Activated CD8-positive, alpha-beta memory T cell treated with anti-CD3 and anti-CD28 coated beads for 24 hours (primary cell): ENCODE measurements around the gene PIK3C3.
"Not testable (repeated sequence)": the region's sequence is repeated elsewhere in the genome, so short reads cannot be mapped to it uniquely, and the experiment has no call there.

Source experiments
- DNase-seq: peaks from one replicate; pipeline ENCODE4 v3.0.0-alpha.2; 2020

Gene PIK3C3

GRCh38 chr18:42025974-42026625, 71.1 kb downstream of the PIK3C3 start:
- no peak for DNase-seq

- DNase-seq, result no peak
Measured at GRCh38 chr18:42028247-42028832, 73.3 kb downstream of the PIK3C3 start.

GRCh38 chr18:42029092-42029491, 74.1 kb downstream of the PIK3C3 start:
- no peak for DNase-seq

DNA sequence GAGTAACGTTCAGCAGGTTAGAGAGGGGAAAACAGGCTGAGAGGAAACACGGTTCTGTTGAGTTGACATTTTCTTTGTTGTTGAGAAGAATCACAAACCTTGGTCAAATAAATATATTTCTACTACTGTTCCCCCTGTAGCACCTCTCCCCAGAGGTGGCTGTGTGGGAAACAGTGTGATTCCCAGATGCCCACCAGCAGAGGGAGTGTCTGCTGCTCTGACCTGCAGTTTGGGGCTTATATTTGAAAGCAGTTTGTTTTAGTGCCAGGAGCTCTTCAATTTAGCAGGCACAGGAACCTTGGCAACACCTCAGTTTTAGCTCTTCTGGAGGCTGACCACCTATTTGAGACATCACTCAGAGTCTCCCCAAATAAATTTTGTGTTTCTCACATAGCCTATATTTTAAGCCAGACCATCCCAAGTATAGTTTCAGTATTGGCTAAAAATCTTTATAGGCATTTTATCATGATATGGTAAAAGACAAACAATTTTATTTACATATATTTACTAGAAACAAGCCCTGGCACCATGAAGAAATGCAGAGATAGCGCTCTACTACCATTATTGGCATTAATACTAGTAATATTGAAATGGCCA, 75.7 kb downstream of the PIK3C3 start:
- no peak for DNase-seq

DNA sequence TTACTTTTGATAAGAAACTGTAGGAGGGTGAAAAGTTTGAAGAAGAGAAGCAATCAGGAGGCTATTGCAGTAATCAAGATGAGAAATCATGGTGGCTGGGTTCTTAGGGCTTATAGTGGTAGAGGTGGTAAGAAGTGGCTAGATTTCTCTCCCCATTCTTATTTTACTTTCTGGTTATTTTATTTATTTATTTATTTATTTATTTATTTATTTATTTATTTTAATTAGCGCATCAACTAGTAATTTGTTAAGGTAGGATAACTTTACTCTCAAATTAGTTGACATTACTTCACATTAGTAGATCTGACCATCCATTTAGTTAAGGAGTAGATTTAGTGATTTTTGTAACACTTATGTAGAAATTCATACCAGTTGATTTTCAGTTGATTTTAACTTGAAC, 77.4 kb downstream of the PIK3C3 start:
- DNase-seq, result no peak

- DNase-seq, result no peak
Measured at GRCh38 chr18:42033137-42033810, 78.2 kb downstream of the PIK3C3 start.

GRCh38 chr18:42038936-42039335, 83.9 kb downstream of the PIK3C3 start:
- no peak for DNase-seq

GRCh38 chr18:42039396-42039795, 84.4 kb downstream of the PIK3C3 start:
- no peak for DNase-seq

DNA sequence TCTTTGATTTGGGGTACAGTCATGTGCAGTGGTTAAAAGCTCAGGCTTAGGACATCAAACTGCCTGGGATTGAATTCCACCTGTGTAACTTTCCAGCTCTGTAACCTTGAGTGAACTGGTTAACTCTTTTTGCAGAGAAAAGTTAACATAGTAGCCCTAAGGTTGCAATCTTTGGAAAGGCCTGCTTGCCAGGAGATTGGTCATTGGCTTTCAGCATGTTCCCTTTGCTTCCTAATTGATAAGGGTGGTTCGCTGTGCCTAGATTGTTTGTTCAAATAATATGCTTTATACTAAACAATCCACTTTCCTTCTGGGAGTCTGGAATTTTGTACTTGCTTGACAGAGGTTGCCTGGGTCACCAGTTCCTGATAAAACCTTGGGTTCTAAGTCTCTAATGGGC, 86.8 kb downstream of the PIK3C3 start:
- no peak for DNase-seq

DNA sequence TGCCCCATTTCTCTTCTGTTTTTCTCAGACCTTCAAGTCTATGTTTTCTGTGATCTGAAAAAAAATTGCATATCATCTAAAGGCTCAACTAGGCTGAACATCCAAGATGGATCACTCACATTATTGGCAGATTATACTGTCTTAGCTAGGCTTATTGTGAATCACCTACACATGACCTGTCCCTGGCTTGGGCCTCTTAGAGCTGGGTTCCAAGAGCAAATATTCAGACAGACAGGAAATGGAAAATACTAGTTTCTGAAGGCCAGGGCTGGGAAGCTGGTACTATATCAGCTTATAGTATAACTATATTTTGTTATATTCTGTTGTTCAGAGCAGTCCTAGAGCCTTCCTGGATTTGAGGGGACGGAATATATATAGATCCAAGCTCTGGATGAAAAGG, 90.3 kb downstream of the PIK3C3 start:
- DNase-seq, result no peak

DNA sequence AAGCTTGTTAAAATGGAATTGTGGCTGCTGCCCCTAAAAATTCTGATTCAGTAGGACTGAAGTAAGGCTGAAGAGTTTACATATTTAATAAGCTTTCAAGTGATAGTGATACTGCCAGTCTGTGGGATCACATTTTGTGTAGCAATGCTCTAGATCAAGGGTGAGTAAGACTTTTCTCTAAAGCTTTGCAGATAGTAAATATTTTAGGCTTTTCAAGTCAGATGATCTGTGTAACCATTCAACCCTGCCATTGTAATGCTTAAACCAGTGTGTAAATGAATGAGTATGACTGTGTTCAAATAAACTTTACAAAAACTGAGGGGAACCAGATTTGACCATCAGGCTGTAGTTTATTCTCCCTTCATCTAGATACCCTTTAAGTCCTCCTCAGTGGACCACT, 92.7 kb downstream of the PIK3C3 start:
- DNase-seq, result no peak

- DNase-seq, result no peak
Measured at GRCh38 chr18:42048158-42048557, 93.1 kb downstream of the PIK3C3 start.

DNA sequence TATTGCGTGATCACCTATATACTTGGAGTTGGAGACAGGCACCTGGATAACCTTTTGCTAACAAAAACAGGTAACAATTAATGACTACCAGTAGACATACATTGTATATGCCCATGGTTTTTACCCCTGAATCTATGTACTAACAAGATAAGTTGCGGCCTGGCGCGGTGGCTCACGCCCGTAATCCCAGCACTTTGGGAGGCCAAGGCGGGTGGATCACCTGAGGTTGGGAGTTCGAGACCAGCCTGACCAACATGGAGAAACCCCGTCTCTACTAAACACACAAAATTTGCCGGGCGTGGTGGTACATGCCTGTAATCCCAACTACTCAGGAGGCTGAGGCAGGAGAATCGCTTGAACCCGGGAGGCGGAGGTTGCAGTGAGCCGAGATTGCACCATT, 94.5 kb downstream of the PIK3C3 start:
- not testable (repeated sequence) for DNase-seq

DNA sequence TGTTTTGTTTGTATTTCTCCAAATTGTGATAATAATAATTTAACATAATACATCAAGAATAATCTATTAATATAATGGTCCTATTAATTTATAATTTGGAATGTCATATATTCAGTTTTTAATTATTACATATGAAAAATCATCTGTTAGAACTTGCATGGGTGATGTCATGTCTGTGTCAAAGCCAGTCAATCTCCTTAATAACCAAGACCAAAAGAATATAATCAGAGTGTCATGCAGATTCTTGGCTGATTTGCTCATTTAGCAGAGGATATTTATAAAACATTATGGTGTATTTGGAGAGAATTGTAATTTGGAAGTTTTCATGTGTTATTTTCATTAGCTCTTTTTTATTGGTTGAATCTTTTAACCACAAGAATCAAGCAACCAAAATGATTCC, 96.4 kb downstream of the PIK3C3 start:
- DNase-seq, result no peak

DNA sequence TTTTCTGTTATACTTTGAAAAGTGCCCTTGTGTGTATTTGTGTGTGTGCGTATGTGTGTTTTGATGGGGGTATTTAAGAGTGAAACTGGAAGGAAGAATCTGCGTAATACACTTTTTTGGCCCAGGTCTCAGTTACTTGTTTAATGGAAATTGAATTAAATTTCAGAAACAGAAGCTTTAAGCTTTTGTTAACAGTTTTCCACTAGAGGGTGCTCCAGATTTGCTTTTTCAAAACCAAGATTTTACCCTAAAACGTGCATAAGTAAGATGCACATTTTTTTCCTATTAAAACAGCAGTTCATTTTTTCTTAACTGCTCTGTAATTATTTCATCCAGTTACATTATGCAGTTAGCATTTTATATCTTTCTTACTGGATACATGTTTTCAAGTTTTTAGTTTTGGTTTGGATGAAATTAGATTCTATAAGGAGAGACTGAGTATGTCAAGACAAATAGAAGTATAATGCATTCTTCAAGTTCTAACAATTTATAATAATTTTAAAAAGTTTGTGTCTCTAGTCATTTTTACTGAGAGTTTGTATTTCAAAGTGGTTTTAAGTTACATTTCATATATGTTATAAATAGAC, 97.2 kb downstream of the PIK3C3 start:
- no peak for DNase-seq

- DNase-seq, result peak; percentile 72
Measured at GRCh38 chr18:42053188-42053781, 98.3 kb downstream of the PIK3C3 start.

- no peak for DNase-seq
Measured at GRCh38 chr18:42064109-42064508, 109.1 kb downstream of the PIK3C3 start.

DNA sequence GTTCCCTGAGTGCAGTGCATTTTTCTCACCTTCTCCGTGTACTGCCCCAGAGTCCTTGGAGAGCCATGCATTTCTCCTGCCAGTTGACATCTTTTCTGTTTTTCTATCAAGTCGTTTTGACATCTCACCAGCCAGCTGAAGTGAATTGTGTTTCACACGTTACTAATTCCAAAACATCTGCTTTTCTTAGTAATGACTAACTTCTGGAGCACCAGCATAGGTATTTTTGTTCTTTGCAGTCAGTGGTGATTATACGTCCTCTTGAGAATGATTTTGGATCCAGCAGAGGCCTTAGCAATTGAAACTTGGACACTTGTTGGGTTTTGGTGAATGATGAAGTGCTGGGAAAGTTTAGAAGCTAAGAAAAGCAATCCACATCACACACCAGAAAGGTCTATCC, 112.5 kb downstream of the PIK3C3 start:
- DNase-seq, result no peak

GRCh38 chr18:42068030-42068429, 113.0 kb downstream of the PIK3C3 start:
- no peak for DNase-seq

DNA sequence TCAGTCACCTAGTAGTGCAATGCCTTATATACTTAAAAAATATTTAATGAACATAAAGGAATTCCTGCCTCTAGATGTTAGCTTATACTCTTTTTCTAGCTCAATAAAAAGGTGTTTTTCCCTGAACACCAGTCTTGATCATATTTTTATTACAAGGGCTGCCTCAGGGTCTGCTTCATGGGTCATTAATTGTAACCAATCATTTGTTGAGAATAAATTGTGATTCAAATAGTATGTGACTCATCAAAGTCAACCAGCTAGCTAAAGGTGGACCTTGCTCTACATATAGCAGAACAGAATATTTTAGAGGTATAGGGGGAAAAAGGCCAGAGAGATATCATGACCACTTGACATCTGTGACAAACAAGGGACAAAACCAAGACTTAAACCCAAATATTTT, 114.0 kb downstream of the PIK3C3 start:
- DNase-seq, result no peak

DNA sequence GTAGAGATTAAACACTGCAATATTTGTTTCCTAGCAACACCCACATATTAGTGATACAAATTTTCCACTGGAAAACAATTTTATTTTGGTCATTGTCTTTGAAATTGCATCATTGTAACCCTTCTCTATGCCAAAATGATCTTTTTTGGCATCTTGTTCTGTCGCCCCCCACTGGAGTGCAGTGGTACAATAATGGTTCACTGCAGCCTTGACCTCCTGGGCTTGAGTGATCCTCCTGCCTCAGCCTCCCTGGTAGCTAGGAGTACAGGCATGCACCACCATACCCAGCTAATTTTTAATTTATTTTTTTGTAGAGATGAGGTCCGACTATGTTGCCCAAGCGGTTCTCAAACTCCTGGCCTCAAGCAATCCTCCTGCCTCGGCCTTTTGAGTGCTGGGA, 117.4 kb downstream of the PIK3C3 start:
- no peak for DNase-seq

DNA sequence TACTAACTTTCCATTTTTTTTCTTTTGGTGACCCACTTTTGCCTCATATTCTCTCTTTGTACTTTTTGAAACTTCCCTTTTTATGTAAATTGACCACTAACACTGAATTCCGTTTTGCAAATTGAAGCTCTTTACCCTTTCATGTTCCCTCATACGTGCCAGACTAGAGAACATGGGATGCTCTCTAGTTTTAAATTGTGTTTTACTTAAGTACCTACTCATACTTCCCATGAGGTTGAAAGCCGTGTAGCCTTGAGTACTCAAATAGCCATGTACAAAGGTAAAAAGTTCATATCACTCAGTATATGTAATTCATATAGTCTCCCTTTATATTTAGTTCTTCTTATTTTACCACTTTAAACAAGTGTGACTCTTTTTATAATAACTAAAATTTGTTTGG, 119.7 kb downstream of the PIK3C3 start:
- DNase-seq, result no peak

GRCh38 chr18:42078711-42079110, 123.7 kb downstream of the PIK3C3 start:
- DNase-seq, result no peak
